ENCODE data around the gene SEL1L.

SEL1L gene

DNA sequence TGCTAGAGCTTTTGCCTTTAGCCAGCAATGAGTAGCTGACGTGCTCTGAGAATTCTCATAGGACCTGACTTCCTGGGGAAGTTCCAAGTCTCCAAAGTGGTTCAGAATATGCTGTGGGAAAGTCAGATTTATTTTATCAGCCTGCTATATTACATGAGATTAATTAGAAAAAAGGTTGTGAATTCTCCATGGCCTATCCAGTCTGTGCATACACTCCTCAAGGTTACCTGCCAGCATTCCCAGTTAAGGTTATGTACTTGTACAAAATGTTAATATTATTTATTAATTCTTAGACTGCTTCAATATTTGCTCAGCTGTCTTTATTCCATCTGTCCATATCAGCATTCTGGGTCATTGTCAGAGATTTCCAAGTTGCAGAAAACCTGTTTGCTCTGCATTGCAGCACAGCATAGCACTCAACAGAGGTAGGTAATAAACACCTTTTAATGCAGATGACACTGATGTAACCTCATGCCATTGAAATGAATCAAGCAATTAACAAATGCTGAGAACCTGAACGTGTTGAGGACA is 2.7 kb upstream of the SEL1L start:
- H3K27me3 ChIP-seq (ENCODE audit: insufficient read depth, low read depth, severe bottlenecking): no peaks in the 10 kb centered on the region
- no peak overlapping the region for H3K27ac ChIP-seq
- H3K9me3 ChIP-seq (ENCODE audit: severe bottlenecking): peaks cover 9% of the 10 kb centered on the region
- no peaks in the 10 kb centered on the region; the same call in 1 of the 2 replicates for H3K36me3 ChIP-seq
- TF ChIP-seq, protein P1, sequence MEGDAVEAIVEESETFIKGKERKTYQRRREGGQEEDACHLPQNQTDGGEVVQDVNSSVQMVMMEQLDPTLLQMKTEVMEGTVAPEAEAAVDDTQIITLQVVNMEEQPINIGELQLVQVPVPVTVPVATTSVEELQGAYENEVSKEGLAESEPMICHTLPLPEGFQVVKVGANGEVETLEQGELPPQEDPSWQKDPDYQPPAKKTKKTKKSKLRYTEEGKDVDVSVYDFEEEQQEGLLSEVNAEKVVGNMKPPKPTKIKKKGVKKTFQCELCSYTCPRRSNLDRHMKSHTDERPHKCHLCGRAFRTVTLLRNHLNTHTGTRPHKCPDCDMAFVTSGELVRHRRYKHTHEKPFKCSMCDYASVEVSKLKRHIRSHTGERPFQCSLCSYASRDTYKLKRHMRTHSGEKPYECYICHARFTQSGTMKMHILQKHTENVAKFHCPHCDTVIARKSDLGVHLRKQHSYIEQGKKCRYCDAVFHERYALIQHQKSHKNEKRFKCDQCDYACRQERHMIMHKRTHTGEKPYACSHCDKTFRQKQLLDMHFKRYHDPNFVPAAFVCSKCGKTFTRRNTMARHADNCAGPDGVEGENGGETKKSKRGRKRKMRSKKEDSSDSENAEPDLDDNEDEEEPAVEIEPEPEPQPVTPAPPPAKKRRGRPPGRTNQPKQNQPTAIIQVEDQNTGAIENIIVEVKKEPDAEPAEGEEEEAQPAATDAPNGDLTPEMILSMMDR (IDR thresholded peaks at IDR 0.05; ENCODE audit: low read depth, low read length): no peak
- no peak for DNase-seq
- H3K4me3 ChIP-seq (ENCODE audit: low read depth, low read length): no peak overlapping the region

DNA sequence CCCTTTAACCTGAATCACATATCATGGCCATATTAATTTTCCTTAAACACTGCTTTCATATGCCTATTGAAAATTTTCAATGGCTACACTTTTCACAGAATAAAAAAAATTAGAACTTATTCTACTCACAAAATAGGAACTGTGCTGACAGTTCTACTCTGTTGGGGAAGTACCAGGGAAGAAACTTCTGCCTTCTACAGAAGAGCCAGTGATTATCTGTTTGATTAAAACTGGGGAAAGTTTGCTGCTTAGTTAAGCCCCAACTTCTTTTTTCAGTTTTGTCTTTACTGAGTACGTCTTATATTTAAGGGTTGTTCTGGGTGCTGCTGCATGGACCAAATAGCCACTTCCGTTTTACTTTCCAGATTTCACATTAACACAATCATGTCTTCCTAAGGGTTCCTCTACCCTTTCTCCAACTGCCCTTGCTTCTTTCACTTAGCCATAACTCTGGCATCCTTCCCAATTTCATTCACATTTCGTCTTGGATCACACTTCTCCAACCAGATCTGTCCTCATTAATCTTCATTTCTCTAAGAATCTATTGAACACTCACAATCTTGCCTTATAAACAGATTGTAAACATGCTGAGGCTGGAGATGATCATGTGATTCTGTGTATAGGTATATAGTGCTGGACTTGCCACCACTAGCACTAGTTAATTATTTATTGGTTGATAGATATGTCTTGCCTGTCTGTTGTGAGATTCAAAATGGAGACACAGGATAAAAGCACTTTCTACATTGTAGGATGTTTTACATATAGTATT is 1.9 kb upstream of the SEL1L start:
- TF ChIP-seq, protein P1 (IDR thresholded peaks at IDR 0.05; ENCODE audit: low read depth, low read length): no peak
- Histone ChIP-seq H3K9me3 (ENCODE audit: severe bottlenecking) (peaks cover 9% of the 10 kb centered on the region), H3K27me3 (ENCODE audit: insufficient read depth, low read depth, severe bottlenecking) (no peaks in the 10 kb centered on the region), H3K27ac (no peak overlapping the region), H3K4me3 (ENCODE audit: low read depth, low read length) (no peak overlapping the region), H3K36me3 (no peaks in the 10 kb centered on the region; the same call in 1 of the 2 replicates)
- no peak for DNase-seq

DNA sequence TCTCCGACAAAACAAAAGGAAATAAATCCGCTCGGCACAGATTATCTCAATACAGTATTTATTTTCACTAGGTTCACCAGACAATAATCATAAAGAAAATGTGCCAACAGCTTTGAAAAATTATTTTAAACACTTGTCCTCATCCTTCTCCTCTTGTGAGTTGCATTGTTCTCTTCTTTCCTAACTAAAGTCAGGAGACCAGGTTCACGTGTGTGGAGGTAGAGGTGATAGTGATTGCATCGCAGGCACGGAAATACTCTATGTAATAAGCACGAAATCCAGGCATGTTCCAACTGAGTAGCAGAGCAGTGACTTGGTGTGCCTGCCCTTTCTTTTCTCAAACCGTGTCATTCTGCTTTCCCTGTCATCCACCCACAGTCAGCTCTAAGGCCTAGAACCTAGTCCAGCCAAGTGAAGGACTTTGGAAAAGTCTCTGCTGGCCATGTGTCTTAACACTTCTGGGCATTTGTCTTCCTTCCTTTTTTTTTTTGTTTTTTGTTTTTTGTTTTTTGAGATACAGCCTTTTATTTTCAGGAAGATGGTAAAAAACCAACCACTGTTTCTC is 939 bp upstream of the SEL1L start:
- TF ChIP-seq, protein P1 (IDR thresholded peaks at IDR 0.05; ENCODE audit: low read depth, low read length): no peak
- peaks cover 9% of the 10 kb centered on the region for H3K9me3 ChIP-seq (ENCODE audit: severe bottlenecking)
- no peak for DNase-seq
- H3K27ac ChIP-seq: no peak overlapping the region
- H3K27me3 ChIP-seq (ENCODE audit: insufficient read depth, low read depth, severe bottlenecking): no peaks in the 10 kb centered on the region
- H3K36me3 ChIP-seq: no peaks in the 10 kb centered on the region; the same call in 1 of the 2 replicates
- peak overlapping the region; percentile 90 for H3K4me3 ChIP-seq (ENCODE audit: low read depth, low read length)

DNA sequence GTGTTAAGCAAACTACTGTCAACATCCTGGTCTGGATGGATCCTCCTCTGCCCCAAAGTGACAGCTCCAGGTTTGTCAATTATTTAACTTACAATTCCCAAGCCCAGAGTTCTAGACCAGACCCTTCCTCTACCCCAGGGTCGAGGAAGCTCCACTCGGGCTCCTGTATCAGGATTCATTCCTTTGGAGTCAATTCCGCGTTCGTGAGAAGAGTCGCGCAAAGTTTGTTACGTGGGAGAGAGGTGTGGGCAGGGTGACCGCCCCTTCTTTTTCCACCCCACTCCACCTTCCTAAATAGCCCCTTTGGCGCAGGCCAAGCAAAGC is 479 bp downstream of the SEL1L start:
- DNase-seq: no peak
- no peaks in the 10 kb centered on the region for H3K9me3 ChIP-seq (ENCODE audit: severe bottlenecking)
- peak overlapping the region; percentile 37; the same call in 1 of the 2 replicates for H3K27ac ChIP-seq
- TF ChIP-seq, protein P1 (IDR thresholded peaks at IDR 0.05; ENCODE audit: low read depth, low read length): no peak
- peak overlapping the region; percentile 90 for H3K4me3 ChIP-seq (ENCODE audit: low read depth, low read length)
- no peaks in the 10 kb centered on the region; the same call in 1 of the 2 replicates for H3K36me3 ChIP-seq
- no peaks in the 10 kb centered on the region for H3K27me3 ChIP-seq (ENCODE audit: insufficient read depth, low read depth, severe bottlenecking)

DNA sequence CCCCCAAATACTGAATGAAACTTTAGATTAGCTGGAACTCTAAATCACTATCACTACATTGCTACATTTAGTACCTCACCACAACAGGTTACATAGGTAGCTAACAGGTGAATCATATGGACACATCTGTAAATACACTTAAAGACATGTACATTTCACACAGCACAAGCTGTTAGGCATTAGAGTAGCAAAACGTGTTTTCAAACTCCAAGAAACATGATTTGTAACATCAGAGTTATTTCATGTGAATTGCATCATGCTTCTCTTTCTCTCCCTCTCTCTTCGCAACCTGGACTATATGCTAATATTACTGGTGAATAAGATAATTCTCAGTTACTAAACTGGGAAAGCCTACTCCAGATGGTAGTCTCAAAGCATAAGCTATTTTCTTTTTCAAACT is 4.3 kb downstream of the SEL1L start:
- Histone ChIP-seq H3K4me3 (ENCODE audit: low read depth, low read length) (no peak overlapping the region), H3K27ac (no peak overlapping the region)
- TF ChIP-seq, protein P1 (IDR thresholded peaks at IDR 0.05; ENCODE audit: low read depth, low read length): no peak

More for the DNA sequence above, 4.3 kb downstream of the SEL1L start:
- no peak for DNase-seq
- no peaks in the 10 kb centered on the region for H3K9me3 ChIP-seq (ENCODE audit: severe bottlenecking)
- peaks cover 12% of the 10 kb centered on the region for H3K36me3 ChIP-seq
- H3K27me3 ChIP-seq (ENCODE audit: insufficient read depth, low read depth, severe bottlenecking): no peaks in the 10 kb centered on the region

All from WERI-Rb-1 (cell line).